Inflammatory macrophage treated with lipopolysaccharide for 4 hours (primary cell): ENCODE data around the gene CR1.
"Not testable (repeated sequence)": the region's sequence is repeated elsewhere in the genome, so short reads cannot be mapped to it uniquely, and the experiment has no call there.

ENCODE experiments used
- DNase-seq: peaks from one replicate; pipeline ENCODE4 v3.0.0-alpha.2; 2020

The CR1 gene

GRCh38 chr1:207594095-207594494 lies 98.1 kb downstream of the CR1 start:
- not testable (repeated sequence) for DNase-seq

DNA sequence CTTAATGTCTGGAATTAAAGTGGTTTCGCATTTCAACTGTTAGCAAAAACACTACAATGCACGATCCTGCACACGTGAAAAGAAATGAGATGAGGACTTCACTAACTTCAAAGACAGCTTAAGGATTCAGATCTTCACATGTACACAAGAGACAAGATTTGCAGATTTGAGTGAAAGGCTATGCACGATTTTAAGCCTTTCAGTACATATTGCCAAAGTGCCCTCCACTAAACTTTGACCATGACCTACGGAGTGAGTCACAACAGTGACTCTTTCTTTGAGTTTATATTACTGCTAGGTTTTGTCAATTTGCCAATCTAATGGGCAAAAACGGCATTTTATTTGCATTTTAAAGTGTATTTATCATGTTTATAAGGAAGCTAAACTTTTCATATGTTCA lies 107.8 kb downstream of the CR1 start:
- no peak for DNase-seq

- no peak for DNase-seq
Measured at GRCh38 chr1:207605444-207606361, 109.7 kb downstream of the CR1 start.

GRCh38 chr1:207606362-207606755 lies 110.4 kb downstream of the CR1 start:
- no peak for DNase-seq

DNA sequence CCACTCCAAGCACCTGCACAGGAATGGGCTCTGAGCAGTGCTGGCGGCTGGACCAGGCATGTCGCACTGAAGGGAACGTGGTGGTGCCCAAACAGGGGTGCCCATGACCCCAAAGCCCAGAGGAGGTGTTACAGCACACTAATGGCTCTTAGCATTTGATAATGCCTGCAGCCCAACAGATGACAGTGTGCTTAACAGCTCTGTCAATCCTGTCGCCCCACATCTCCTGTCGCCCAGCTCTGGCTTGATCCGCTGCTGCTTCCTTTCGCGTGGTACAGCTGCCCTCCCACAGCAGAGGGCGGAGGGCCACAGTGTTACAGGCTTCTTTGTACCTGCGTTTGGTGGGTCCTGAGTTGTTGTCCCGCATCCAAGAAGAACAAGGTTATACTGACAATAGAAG lies 116.8 kb downstream of the CR1 start:
- DNase-seq, result no peak

- DNase-seq, result peak; percentile 53
Measured at GRCh38 chr1:207619871-207620542, 124.0 kb downstream of the CR1 start.

GRCh38 chr1:207620543-207620893 lies 124.6 kb downstream of the CR1 start:
- no peak for DNase-seq

DNA sequence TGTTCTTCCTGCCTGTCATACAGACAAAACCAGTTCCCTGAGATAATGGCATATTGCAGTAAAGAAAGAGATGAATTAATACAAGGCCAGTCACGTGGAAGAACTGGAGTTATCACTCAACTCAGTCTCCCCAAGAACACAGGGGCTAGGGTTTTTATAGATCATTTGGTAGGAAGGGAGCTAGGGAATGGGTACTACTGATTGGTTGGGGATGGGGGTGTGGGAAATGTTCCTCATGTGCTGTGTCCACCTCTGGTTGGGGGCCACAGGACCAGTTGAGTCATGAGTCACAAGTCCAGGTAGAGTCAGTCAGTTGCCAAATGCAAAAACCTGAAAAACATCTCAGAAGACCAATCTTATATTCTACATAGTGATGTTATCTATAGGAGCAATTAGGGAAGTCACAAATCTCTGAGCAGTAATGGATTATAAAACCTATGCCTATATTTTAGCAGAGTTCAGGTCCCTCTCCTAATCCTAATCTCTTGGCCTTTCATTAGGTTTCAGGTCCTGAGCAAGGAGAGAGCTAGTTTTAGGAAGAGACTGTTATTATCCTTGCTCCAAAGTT lies 129.6 kb downstream of the CR1 start:
- DNase-seq, result not testable (repeated sequence)

DNA sequence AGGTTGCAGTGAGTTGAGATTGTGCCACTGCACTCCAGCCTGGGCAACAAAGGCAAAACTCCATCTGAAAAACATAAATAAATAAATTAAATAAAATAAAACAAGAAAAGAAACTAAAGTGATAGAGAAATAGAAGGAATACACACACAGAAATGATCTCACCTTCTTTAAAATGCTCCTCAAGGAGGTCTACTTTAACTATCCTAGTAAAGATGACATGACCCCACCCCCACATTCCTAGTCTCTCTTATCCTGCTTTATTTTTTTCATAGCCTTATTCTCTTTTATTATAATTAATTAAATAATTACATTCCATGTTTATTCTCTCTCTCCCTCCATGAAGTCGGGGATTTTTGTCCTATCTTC lies 131.0 kb downstream of the CR1 start:
- no peak for DNase-seq

GRCh38 chr1:207627496-207627895 lies 131.5 kb downstream of the CR1 start:
- no peak for DNase-seq

GRCh38 chr1:207628776-207629175 lies 132.8 kb downstream of the CR1 start:
- DNase-seq, result no peak

DNA sequence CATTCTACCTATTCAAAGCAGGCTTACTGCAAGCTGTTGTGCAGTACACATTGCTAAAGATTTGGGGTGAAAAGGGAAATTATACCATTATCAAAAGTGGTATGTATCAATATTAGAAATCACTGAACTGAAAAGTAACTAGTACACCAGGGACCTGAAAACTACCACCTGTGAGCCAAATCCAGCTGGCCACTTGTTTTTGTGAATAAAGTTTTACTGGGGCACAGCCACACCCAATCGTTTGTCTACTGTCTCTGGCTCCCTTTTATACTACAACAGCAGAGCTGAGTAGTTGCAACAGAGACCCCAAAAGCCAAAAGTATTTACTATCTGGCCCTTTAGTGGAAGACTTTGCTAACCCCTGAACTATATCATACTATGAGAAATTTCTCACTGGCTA lies 135.2 kb downstream of the CR1 start:
- DNase-seq, result no peak

GRCh38 chr1:207633226-207633625 lies 137.3 kb downstream of the CR1 start:
- DNase-seq, result no peak

GRCh38 chr1:207633699-207634289 lies 137.8 kb downstream of the CR1 start:
- not testable (repeated sequence) for DNase-seq

GRCh38 chr1:207634293-207634692 lies 138.3 kb downstream of the CR1 start:
- DNase-seq, result not testable (repeated sequence)

GRCh38 chr1:207635569-207636186 lies 139.7 kb downstream of the CR1 start:
- not testable (repeated sequence) for DNase-seq

GRCh38 chr1:207638487-207639145 lies 142.7 kb downstream of the CR1 start:
- not testable (repeated sequence) for DNase-seq

DNA sequence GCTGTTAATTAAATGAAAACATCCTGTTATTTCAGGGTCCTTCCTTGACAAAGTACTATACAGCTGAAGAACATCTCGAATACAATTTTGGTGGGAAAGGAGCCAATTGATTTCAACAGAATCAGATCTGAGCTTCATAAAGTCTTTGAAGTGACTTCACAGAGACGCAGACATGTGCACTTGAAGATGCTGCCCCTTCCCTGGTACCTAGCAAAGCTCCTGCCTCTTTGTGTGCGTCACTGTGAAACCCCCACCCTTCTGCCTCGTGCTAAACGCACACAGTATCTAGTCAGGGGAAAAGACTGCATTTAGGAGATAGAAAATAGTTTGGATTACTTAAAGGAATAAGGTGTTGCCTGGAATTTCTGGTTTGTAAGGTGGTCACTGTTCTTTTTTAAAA lies 143.4 kb downstream of the CR1 start:
- DNase-seq, result not testable (repeated sequence)

DNA sequence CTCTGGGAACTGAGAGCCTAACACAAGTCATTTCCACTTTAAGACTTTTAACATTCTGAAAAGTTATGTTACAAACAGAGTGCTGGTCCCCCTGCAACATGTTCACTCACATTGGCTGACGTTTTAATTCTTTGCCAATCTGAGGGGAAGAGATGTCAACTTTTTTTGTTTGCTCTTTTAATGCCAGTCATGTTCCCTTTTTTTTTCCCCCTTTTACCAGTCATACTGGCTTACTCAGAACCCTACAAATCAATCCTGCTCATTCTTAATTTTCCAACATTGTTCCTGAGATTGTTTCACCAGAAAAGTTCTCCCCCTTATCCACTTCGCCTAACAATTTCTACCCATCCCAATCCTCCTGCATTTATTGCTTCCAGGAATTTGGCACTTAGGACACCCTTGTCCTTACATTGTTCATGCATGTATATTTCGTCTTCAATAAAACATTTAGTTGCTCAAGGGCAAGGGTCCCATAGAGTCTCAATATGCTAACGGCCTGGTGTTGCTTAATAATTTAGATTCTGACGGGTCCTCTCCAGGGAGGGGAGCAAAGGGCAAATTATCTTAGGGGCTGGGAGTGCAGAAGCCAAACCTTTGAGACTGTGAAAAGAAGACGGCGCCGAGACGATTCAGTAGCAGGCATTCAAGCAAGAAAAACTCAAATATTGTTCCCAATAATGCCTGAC lies 148.4 kb downstream of the CR1 start:
- peak; percentile 27 for DNase-seq

DNA sequence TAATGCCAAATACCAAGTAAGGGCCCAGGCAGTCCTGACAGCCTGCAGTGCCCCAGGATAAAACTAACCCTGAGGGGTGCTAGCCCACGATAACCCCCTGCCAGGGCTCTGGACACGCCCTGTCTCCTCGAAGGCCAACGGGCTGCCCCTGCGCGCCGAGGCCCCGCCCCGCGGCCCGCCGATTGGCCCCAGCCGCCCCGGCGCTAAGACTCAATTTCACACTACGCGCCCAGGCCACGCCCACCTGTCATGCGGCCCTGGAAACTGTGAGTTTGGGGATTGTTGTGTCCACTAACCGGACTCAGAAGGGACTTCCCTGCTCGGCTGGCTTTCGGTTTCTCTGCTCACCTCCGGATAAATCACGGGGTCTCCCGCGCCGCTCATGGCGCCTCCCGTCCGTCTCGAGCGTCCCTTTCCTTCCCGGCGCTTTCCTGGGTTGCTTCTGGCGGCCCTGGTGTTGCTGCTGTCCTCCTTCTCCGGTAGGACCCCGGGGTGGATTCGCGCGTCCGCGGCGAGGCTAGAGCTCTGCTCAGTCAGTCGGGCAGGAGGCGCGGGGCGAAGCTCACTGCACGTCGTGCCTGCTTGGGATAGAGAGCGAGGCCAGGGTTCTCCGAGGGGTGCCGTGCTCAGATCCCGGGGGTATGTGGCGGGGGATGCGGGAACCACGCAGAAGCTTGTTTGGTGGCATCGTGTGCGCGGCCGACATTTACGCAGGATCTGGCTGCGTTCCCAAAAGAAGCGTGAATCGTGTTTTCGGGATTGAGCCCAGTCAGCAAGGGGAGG lies 149.1 kb downstream of the CR1 start, which contains the start of gene CR1L:
CR1L (plus strand) TSS at position 282 of the 783 bp plus-strand sequence; CDS start at position 383, 101 bp downstream.
- DNase-seq, result peak; percentile 91

DNA sequence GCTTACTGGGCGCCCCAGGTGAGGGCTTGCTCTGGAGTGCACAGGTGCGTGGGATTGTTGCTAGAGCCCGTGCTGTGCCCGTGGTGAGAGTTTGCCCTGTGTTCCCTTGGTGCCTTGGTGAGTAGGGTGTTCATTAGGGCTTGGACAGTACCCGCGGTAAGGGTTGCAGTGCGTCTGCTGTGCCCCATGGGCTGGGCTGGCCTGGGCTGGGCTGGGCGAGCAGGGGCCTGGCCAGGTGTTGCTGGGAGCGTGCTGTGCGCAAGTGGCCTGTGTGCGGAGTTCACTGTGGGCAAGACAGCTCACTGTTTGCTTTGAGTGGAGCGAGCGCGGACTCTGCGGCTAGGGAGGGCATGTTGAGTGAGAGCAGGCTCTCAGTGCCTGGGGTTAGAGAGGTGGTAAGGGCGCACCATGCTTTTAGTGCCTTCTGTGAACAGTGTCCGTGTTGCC lies 149.7 kb downstream of the CR1 start:
- DNase-seq, result no peak
